PFSK-1 (cell line): Measurements from ENCODE around the gene RGS12.

Experiments used
- POLR2AphosphoS5 ChIP-seq: IDR thresholded peaks from 2 replicates; pipeline ENCODE4 v1.6.1; 2012; ENCODE audit warnings: low read depth, mild to moderate bottlenecking, control low read depth, low read length, moderate library complexity
- SIN3A ChIP-seq: IDR thresholded peaks from 2 replicates; pipeline ENCODE4 v1.6.1; 2012; ENCODE audit warnings: mild to moderate bottlenecking, low read length, moderate library complexity, borderline replicate concordance; ENCODE audit not compliant: insufficient read depth
- TAF1 ChIP-seq: IDR thresholded peaks from 2 replicates; pipeline ENCODE4 v1.6.1; 2012; ENCODE audit warnings: low read length, control low read depth, borderline replicate concordance; ENCODE audit not compliant: insufficient read depth
- TF ChIP-seq, protein P1 (sequence below), 2 experiments: IDR thresholded peaks; 2 replicates each; pipeline versions ENCODE4 v1.6.1 to v1.8.0; 2011 to 2012; ENCODE audit warnings: low read depth in 2 of 2, low read length in 2 of 2, control low read depth in 1 of 2, inconsistent platforms in 1 of 2, mild to moderate bottlenecking in 1 of 2, moderate library complexity in 1 of 2; ENCODE audit not compliant: insufficient read depth in 1 of 2

DNA sequence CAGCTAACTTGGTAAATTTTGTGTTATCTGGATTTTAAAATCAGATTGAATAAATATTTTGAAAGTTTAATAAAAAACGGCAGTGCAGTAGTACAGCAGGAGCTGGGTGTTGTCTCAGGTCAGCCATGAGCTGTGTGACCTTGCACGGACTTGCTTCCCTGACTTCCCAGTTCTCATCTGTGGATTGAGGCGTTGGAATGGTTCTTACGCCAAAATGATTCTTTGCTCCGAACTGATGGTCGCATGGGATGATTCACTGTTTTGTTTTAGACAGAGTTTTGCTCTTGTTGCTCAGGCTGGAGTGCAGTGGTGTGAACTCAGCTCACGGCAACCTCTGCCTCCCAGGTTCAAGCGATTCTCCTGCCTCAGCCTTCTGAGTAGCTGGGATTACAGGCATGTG, 45.0 kb downstream of the RGS12 start:
- no peak for TF ChIP-seq POLR2AphosphoS5
- no peak for TF ChIP-seq SIN3A
- TF ChIP-seq, protein P1, sequence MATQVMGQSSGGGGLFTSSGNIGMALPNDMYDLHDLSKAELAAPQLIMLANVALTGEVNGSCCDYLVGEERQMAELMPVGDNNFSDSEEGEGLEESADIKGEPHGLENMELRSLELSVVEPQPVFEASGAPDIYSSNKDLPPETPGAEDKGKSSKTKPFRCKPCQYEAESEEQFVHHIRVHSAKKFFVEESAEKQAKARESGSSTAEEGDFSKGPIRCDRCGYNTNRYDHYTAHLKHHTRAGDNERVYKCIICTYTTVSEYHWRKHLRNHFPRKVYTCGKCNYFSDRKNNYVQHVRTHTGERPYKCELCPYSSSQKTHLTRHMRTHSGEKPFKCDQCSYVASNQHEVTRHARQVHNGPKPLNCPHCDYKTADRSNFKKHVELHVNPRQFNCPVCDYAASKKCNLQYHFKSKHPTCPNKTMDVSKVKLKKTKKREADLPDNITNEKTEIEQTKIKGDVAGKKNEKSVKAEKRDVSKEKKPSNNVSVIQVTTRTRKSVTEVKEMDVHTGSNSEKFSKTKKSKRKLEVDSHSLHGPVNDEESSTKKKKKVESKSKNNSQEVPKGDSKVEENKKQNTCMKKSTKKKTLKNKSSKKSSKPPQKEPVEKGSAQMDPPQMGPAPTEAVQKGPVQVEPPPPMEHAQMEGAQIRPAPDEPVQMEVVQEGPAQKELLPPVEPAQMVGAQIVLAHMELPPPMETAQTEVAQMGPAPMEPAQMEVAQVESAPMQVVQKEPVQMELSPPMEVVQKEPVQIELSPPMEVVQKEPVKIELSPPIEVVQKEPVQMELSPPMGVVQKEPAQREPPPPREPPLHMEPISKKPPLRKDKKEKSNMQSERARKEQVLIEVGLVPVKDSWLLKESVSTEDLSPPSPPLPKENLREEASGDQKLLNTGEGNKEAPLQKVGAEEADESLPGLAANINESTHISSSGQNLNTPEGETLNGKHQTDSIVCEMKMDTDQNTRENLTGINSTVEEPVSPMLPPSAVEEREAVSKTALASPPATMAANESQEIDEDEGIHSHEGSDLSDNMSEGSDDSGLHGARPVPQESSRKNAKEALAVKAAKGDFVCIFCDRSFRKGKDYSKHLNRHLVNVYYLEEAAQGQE (IDR thresholded peaks at IDR 0.05; ENCODE audit: insufficient read depth in 1 of 2, low read depth in 2 of 2, low read length in 2 of 2) = no peak
- TF ChIP-seq TAF1 = no peak
